ENCODE results near the gene TAPBPL. TPM values are rescaled to one million over a fixed set of nuclear protein-coding genes. Genes with fewer than 3 reads are reported as not detected.

Gene TAPBPL
- total RNA-seq, 1 donor from 2014 or later: 16.4 TPM

GRCh38 chr12:6440391-6440790 lies 11.5 kb upstream of the TAPBPL start:
- TF ChIP-seq CTCF (IDR thresholded peaks at IDR 0.05; ENCODE audit: borderline replicate concordance): no peak
- H3K36me3 ChIP-seq: no peaks in the 10 kb centered on the region
- intact Hi-C loops (cut with micrococcal nuclease): no loop called here

GRCh38 chr12:6442836-6443235 lies 9.0 kb upstream of the TAPBPL start:
- no peak overlapping the region for H3K27ac ChIP-seq (replicated peaks)
- H3K27me3 ChIP-seq (ENCODE audit: low read depth): no peaks in the 10 kb centered on the region
- H3K36me3 ChIP-seq: no peaks in the 10 kb centered on the region
- intact Hi-C loops (cut with micrococcal nuclease): no loop called here
- no peaks in the 10 kb centered on the region for H3K4me1 ChIP-seq
- no peak for DNase-seq
- no peak overlapping the region for H3K4me3 ChIP-seq
- no peaks in the 10 kb centered on the region for H3K9me3 ChIP-seq (replicated peaks)
- no peak for TF ChIP-seq CTCF (IDR thresholded peaks at IDR 0.05; ENCODE audit: borderline replicate concordance)

More at GRCh38 chr12:6440391-6440790, 11.5 kb upstream of the TAPBPL start:
- no peak for DNase-seq
- H3K9me3 ChIP-seq (replicated peaks): no peaks in the 10 kb centered on the region
- no peak overlapping the region for H3K4me3 ChIP-seq
- H3K4me1 ChIP-seq: no peaks in the 10 kb centered on the region
- no peaks in the 10 kb centered on the region for H3K27me3 ChIP-seq (ENCODE audit: low read depth)
- H3K27ac ChIP-seq (replicated peaks): no peak overlapping the region

GRCh38 chr12:6443361-6443983 lies 8.4 kb upstream of the TAPBPL start:
- no peaks in the 10 kb centered on the region for H3K4me1 ChIP-seq
- H3K27me3 ChIP-seq (ENCODE audit: low read depth): no peaks in the 10 kb centered on the region
- intact Hi-C loops (cut with micrococcal nuclease): no loop called here
- DNase-seq: no peak
- H3K9me3 ChIP-seq (replicated peaks): no peaks in the 10 kb centered on the region
- no peak overlapping the region for H3K4me3 ChIP-seq
- no peak for TF ChIP-seq CTCF (IDR thresholded peaks at IDR 0.05; ENCODE audit: borderline replicate concordance)
- H3K36me3 ChIP-seq: peaks cover 5% of the 10 kb centered on the region
- no peak overlapping the region for H3K27ac ChIP-seq (replicated peaks)

- no peaks in the 10 kb centered on the region for H3K9me3 ChIP-seq (replicated peaks)
- H3K27ac ChIP-seq (replicated peaks): no peak overlapping the region
- no peaks in the 10 kb centered on the region for H3K4me1 ChIP-seq
- peaks cover 5% of the 10 kb centered on the region for H3K36me3 ChIP-seq
- TF ChIP-seq CTCF (IDR thresholded peaks at IDR 0.05; ENCODE audit: borderline replicate concordance): no peak
- intact Hi-C loops (cut with micrococcal nuclease): no loop called here
- no peaks in the 10 kb centered on the region for H3K27me3 ChIP-seq (ENCODE audit: low read depth)
- no peak overlapping the region for H3K4me3 ChIP-seq
- DNase-seq: no peak
Measured at GRCh38 chr12:6444031-6444430, 7.8 kb upstream of the TAPBPL start.

- Histone ChIP-seq H3K27me3 (ENCODE audit: low read depth) (no peaks in the 10 kb centered on the region), H3K4me3 (no peak within 1 kb of the TSS), H3K36me3 (peaks cover 5% of the 10 kb centered on the region), H3K9me3 (replicated peaks) (no peaks in the 10 kb centered on the region), H3K4me1 (peaks cover 2% of the 10 kb centered on the region), H3K27ac (replicated peaks) (no peak within 1 kb of the TSS)
- TF ChIP-seq CTCF (IDR thresholded peaks at IDR 0.05; ENCODE audit: borderline replicate concordance): no peak
- no peak for DNase-seq
- intact Hi-C loops (cut with micrococcal nuclease): no loop called here
Measured at GRCh38 chr12:6444704-6445688, 6.8 kb upstream of the TAPBPL start, which contains the start of gene CD27. Gene CD27 (plus strand): TSS chr12:6444955. CDS start chr12:6445096, 141 bp downstream.
